A549 (cell line): Measurements from ENCODE around the gene TP53BP1. TPM values are rescaled to one million over a fixed set of nuclear protein-coding genes. Genes with fewer than 3 reads are reported as not detected.

Experiments
- ATAC-seq, 2 experiments: fragments of 200-7000 bp in 1 of 2; fragments of >200 bp in 1 of 2; cut with Nextera tagmentation in 1 of 2; cut with Tn5 transposase in 1 of 2; 3 replicates each; pipeline versions ENCODE4 v1.8.0 to v1.9.1; 2018 to 2020; ENCODE audit warnings: mild to moderate bottlenecking in 1 of 2, moderate library complexity in 1 of 2
- CTCF ChIA-PET: fragments of 300-600 bp; sonication (Branson Sonifier 250); formaldehyde crosslinking; extraction: SDS; loops from one replicate; lab custom pipeline; 2021; ENCODE audit warnings: antibody characterized with exemption, inconsistent platforms; lab: Yijun Ruan, JAX
- POLR2A ChIA-PET: fragments of 350-600 bp; formaldehyde crosslinking; extraction: SDS; loops from one replicate; lab custom pipeline; 2021; ENCODE audit warnings: antibody characterized with exemption, inconsistent platforms; lab: Yijun Ruan, JAX
- DNase-seq, 2 experiments: peaks; one replicate each; pipeline versions ENCODE4 v3.0.0 to v3.0.0-alpha.2; 2011 to 2016; ENCODE audit warnings: low read depth in 1 of 2, low spot score in 1 of 2
- FAIRE-seq: peaks from 2 replicates; lab custom pipeline; 2011; peaks lifted over from hg19 to GRCh38; lab: Jason Lieb, UNC
- H3K27ac ChIP-seq, 2 experiments: fragments of >200 bp; sonication (Bioruptor Twin); formaldehyde crosslinking; 3 replicates each; pipeline ENCODE4 v1.5.1; 2016 to 2017
- H3K4me1 ChIP-seq: fragments of >200 bp; sonication (Bioruptor Twin); formaldehyde crosslinking; 3 replicates; pipeline ENCODE4 v1.6.1; 2016
- H3K4me2 ChIP-seq: fragments of >200 bp; sonication (Bioruptor Twin); formaldehyde crosslinking; 3 replicates; pipeline ENCODE4 v1.6.1; 2016
- H3K4me3 ChIP-seq: fragments of >200 bp; sonication (Bioruptor Twin); formaldehyde crosslinking; 3 replicates; pipeline ENCODE4 v1.5.1; 2016
- H3K9me3 ChIP-seq: fragments of >200 bp; sonication (Bioruptor Twin); formaldehyde crosslinking; 3 replicates; pipeline ENCODE4 v1.6.1; 2016
- CEBPB ChIP-seq, 2 experiments: fragments of >200 bp in 1 of 2; sonication (Bioruptor Twin) in 1 of 2; formaldehyde crosslinking in 1 of 2; IDR thresholded peaks; 2 replicates each; pipeline ENCODE4 v1.6.1; 2012 to 2016
- CHD2 ChIP-seq: fragments of 150-350 bp; IDR thresholded peaks from 2 replicates; pipeline ENCODE4 v1.6.1; 2014; ENCODE audit warnings: low read length; ENCODE audit not compliant: partially characterized antibody
- EHF ChIP-seq: fragments of 250-450 bp; sonication (Bioruptor Pico); IDR thresholded peaks from 2 replicates; pipeline ENCODE4 v1.5.0; 2020; ENCODE audit warnings: mild to moderate bottlenecking
- FOSL2 ChIP-seq, 2 experiments: fragments of 450-650 bp in 1 of 2; fragments of >200 bp in 1 of 2; sonication (Bioruptor Twin) in 1 of 2; formaldehyde crosslinking; IDR thresholded peaks; 2 replicates each; pipeline versions ENCODE4 v1.5.0 to v1.6.1; 2016 to 2020; ENCODE audit warnings: mild to moderate bottlenecking in 1 of 2, moderate library complexity in 1 of 2
- GATA3 ChIP-seq: IDR thresholded peaks from 2 replicates; pipeline ENCODE4 v1.6.1; 2012; ENCODE audit warnings: borderline replicate concordance
- HOXB5 ChIP-seq: fragments of 250-450 bp; sonication (Bioruptor Pico); IDR thresholded peaks from 2 replicates; pipeline ENCODE4 v1.5.0; 2020; ENCODE audit warnings: mild to moderate bottlenecking, moderate library complexity
- JUN ChIP-seq, 2 experiments: fragments of >200 bp; sonication (Bioruptor Twin); formaldehyde crosslinking; IDR thresholded peaks; 2 replicates in 1 of 2; 3 replicates in 1 of 2; pipeline ENCODE4 v1.6.1; 2016 to 2017
- JUNB ChIP-seq: fragments of >200 bp; sonication (Bioruptor Twin); formaldehyde crosslinking; IDR thresholded peaks from 2 replicates; pipeline ENCODE4 v1.6.1; 2016
- MAFK ChIP-seq: fragments of 450-650 bp; IDR thresholded peaks from 2 replicates; pipeline ENCODE4 v1.6.1; 2014; ENCODE audit not compliant: partially characterized antibody
- MAZ ChIP-seq: fragments of 150-350 bp; IDR thresholded peaks from 2 replicates; pipeline ENCODE4 v1.6.1; 2014; ENCODE audit warnings: antibody characterized with exemption, low read depth, low read length, borderline replicate concordance
- NFE2L2 ChIP-seq: fragments of 150-350 bp; conservative IDR thresholded peaks from 2 replicates; pipeline ENCODE4 v1.6.1; 2014; ENCODE audit warnings: low read length
- SMC3 ChIP-seq: fragments of >200 bp; sonication (Bioruptor Twin); formaldehyde crosslinking; IDR thresholded peaks from 3 replicates; pipeline ENCODE4 v1.6.1; 2018; ENCODE audit warnings: inconsistent platforms
- ZC3H11A ChIP-seq: fragments of 450-650 bp; IDR thresholded peaks from 2 replicates; pipeline ENCODE4 v1.6.1; 2014; ENCODE audit warnings: antibody characterized with exemption, mild to moderate bottlenecking
- ZNF302 ChIP-seq: fragments of 250-450 bp; sonication (Bioruptor Pico); IDR thresholded peaks from 2 replicates; pipeline ENCODE4 v1.9.0; 2021; ENCODE audit warnings: inconsistent platforms, mild to moderate bottlenecking, moderate library complexity
- ZSCAN20 ChIP-seq: fragments of 250-450 bp; sonication (Bioruptor Pico); IDR thresholded peaks from 2 replicates; pipeline ENCODE4 v1.8.0; 2022; ENCODE audit warnings: mild to moderate bottlenecking, moderate library complexity
- WGBS: methylation state at CpG from one replicate; pipeline ENCODE4 v1.1.6; 2017; ENCODE audit errors: missing lambda C conversion rate; 5-methylcytosine and 5-hydroxymethylcytosine counted together
- polyA plus RNA-seq, 4 experiments: library from polyadenylated mRNA; depleted of rRNA in 3 of 4; stranded (reverse); fragments of >200 nt; fragmentation: RNase III in 1 of 4; extraction: RNeasy Plus Mini Kit Qiagen cat#74134 plus additional on column Dnase treatment in 1 of 4; gene quantifications; 2 replicates in 3 of 4; 3 replicates in 1 of 4; pipeline ENCODE4 v1.2.3, GENCODE V29; 2011 to 2017
- TF ChIP-seq, protein P1 (sequence below): IDR thresholded peaks from 2 replicates; pipeline ENCODE4 v1.6.1; 2012; ENCODE audit warnings: low read depth, borderline replicate concordance
- TF ChIP-seq, protein P2 (sequence below): IDR thresholded peaks from 2 replicates; pipeline ENCODE4 v1.6.1; 2012
- TF ChIP-seq, protein P3 (sequence below): fragments of 450-650 bp; IDR thresholded peaks from 2 replicates; pipeline ENCODE4 v1.6.1; 2014; ENCODE audit warnings: antibody characterized with exemption
- TF ChIP-seq, protein P4 (sequence below): fragments of >200 bp; sonication (Bioruptor Twin); formaldehyde crosslinking; IDR thresholded peaks from 3 replicates; pipeline ENCODE4 v1.6.1; 2016

The TP53BP1 gene
- polyA plus RNA-seq, 2 of the 4 experiments (the other 2 are of a cell fraction): 25.0 to 49.8 TPM

DNA sequence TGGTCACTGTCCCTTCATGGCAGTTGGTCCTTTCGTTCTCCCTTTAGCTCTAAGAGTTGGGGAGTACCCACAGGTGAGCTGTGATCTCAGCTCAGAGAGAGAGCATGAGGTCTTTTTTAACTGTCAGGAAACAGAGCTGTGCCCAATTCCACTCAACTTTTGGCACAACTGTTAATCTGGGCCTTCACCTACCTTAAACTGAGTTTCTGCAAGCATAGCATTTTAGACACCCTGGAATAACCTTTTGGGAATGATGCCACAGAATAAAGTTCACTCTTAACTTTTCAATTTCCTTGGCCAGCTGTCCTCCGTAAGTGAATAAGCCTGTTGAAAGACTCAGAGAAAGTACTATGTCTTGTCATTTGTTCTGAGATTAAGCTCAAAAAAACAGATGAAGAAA is 86.1 kb downstream of the TP53BP1 start:
- H3K27ac ChIP-seq: no peak overlapping the region

DNA sequence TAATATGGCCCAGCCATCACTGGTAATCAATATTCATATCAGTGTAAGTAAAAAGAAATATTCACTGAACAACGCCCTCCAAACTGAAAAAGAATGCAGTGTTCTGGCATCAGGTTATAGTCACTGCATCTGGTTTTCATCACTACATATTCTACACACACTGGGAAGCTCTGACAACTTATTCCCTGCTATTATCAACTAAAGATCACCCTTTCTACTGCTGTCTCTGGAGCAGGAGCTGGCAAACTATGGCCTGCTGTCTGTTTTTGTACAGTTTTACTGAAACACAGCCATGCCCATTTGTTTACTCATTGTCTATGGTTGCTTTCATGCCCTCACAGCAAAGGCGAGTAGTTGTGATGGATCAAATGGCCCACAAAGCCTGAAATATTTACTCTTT is 86.8 kb downstream of the TP53BP1 start:
- Histone ChIP-seq H3K4me3 (no peak overlapping the region), H3K4me1 (peaks cover 6% of the 10 kb centered on the region; the same call in 2 of the 3 replicates), H3K9me3 (no peaks in the 10 kb centered on the region), H3K4me2 (no peak overlapping the region), H3K27ac (no peak overlapping the region)
- DNase-seq: no peak
- CTCF ChIA-PET: interaction anchor here (0.6 kb wide), 1 partner anchor 146 kb away, joined by 3 read pairs; no protein-coding TSS in a partner anchor
- WGBS: 75% methylated on average over 2 of the region's 2 CpGs
- no peak for TF ChIP-seq GATA3
- TF ChIP-seq HOXB5 (CRISPR knock-in tag): no peak
- no peak for TF ChIP-seq JUNB
- TF ChIP-seq MAZ: no peak
- POLR2A ChIA-PET: no interaction called here
- ATAC-seq: no peak
- FAIRE-seq: no peak

More for the DNA sequence above, 86.1 kb downstream of the TP53BP1 start:
- FAIRE-seq (no peak), ATAC-seq (no peak), DNase-seq (no peak)
- Histone ChIP-seq H3K4me3 (no peak overlapping the region), H3K4me2 (no peak overlapping the region), H3K9me3 (no peaks in the 10 kb centered on the region), H3K4me1 (peaks cover 7% of the 10 kb centered on the region; the same call in 2 of the 3 replicates)
- POLR2A ChIA-PET: no interaction called here
- TF ChIP-seq MAFK: peak; percentile 40
- TF ChIP-seq SMC3: no peak
- CTCF ChIA-PET: interaction anchor here (0.7 kb wide), 1 partner anchor 9 kb away, joined by 3 read pairs; no protein-coding TSS in a partner anchor
- 89% methylated on average over 2 of the region's 2 CpGs for WGBS

DNA sequence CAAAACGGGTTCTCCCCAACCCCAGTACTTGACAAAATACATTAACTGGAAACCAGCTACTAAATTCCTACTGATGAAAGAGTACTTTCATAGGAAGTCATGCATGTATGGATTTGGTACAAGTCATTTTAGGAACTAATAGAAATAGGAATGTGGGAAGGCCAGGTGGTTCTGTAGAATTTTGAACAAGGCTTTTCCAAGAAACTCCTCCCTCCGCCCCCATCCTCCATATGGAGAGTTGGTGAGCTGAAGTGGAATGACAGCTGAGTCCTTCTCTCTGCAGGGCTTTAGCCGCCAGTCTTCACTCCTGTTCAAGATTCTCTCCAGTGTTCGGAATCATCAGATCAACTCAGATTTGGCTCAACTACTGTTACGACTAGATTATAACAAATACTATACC is 88.8 kb downstream of the TP53BP1 start:
- ATAC-seq: no peak
- WGBS: 88% methylated on average over 5 of the region's 5 CpGs

DNA sequence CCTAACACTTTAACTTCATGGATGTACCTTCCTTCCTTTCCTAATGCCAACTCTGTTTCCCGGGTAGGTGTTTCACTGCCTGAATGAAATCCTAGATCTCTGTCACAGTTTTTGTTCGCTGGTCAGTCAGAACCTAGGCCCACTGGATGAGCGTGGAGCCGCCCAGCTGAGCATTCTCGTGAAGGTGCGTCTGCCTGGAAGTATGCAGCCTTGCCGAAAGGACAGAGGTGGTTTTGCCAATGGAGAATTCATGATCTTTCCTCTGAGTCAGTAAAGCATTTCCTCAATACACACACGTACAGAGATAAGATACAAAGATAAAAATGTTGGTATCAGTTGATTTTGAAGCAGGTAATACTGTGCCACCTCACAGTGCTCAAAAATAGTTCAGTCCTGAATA is 89.3 kb downstream of the TP53BP1 start:
- H3K4me2 ChIP-seq: no peak overlapping the region
- TF ChIP-seq, protein P1, sequence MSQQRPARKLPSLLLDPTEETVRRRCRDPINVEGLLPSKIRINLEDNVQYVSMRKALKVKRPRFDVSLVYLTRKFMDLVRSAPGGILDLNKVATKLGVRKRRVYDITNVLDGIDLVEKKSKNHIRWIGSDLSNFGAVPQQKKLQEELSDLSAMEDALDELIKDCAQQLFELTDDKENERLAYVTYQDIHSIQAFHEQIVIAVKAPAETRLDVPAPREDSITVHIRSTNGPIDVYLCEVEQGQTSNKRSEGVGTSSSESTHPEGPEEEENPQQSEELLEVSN: no peak
- TF ChIP-seq EHF (CRISPR knock-in tag): no peak
- TF ChIP-seq, protein P2, sequence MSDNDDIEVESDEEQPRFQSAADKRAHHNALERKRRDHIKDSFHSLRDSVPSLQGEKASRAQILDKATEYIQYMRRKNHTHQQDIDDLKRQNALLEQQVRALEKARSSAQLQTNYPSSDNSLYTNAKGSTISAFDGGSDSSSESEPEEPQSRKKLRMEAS: no peak
- TF ChIP-seq ZC3H11A: no peak
- TF ChIP-seq MAZ: no peak
- TF ChIP-seq, protein P3, sequence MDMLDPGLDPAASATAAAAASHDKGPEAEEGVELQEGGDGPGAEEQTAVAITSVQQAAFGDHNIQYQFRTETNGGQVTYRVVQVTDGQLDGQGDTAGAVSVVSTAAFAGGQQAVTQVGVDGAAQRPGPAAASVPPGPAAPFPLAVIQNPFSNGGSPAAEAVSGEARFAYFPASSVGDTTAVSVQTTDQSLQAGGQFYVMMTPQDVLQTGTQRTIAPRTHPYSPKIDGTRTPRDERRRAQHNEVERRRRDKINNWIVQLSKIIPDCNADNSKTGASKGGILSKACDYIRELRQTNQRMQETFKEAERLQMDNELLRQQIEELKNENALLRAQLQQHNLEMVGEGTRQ: no peak
- no peak for TF ChIP-seq ZSCAN20 (CRISPR knock-in tag)
- TF ChIP-seq CHD2: no peak
- no peak for TF ChIP-seq JUN (IDR thresholded peaks at IDR 0.05)
- ATAC-seq: no peak
- H3K4me1 ChIP-seq: no peaks in the 10 kb centered on the region
- H3K27ac ChIP-seq: no peak overlapping the region
- no peaks in the 10 kb centered on the region for H3K9me3 ChIP-seq
- DNase-seq: no peak
- POLR2A ChIA-PET: no interaction called here
- CTCF ChIA-PET: no interaction called here
- no peak for FAIRE-seq
- no peak overlapping the region for H3K4me3 ChIP-seq
- WGBS: 95% methylated on average over 8 of the region's 8 CpGs

More for the DNA sequence above, 88.8 kb downstream of the TP53BP1 start:
- Histone ChIP-seq H3K4me1 (no peaks in the 10 kb centered on the region), H3K4me3 (no peak overlapping the region), H3K9me3 (no peaks in the 10 kb centered on the region), H3K27ac (no peak overlapping the region), H3K4me2 (no peak overlapping the region)
- TF ChIP-seq ZNF302 (CRISPR knock-in tag) (no peak), NFE2L2 (no peak), FOSL2 (IDR thresholded peaks at IDR 0.05) (no peak), FOSL2 (CRISPR knock-in tag; IDR thresholded peaks at IDR 0.05) (no peak), MAZ (no peak), ZC3H11A (no peak), CEBPB (IDR thresholded peaks at IDR 0.05) (no peak), JUN (IDR thresholded peaks at IDR 0.05) (no peak)
- TF ChIP-seq, protein P4, sequence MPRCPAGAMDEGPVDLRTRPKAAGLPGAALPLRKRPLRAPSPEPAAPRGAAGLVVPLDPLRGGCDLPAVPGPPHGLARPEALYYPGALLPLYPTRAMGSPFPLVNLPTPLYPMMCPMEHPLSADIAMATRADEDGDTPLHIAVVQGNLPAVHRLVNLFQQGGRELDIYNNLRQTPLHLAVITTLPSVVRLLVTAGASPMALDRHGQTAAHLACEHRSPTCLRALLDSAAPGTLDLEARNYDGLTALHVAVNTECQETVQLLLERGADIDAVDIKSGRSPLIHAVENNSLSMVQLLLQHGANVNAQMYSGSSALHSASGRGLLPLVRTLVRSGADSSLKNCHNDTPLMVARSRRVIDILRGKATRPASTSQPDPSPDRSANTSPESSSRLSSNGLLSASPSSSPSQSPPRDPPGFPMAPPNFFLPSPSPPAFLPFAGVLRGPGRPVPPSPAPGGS: no peak
- TF ChIP-seq, protein P3: no peak
- DNase-seq: no peak
- ChIA-PET CTCF (no interaction called here), POLR2A (no interaction called here)
- FAIRE-seq: no peak
